CD4-positive, alpha-beta T cell (primary cell): Measurements from ENCODE around the gene ZNF738. TPM values are rescaled to one million over a fixed set of nuclear protein-coding genes. Genes with fewer than 3 reads are reported as not detected.

Experiments used
- ATAC-seq: fragments of 200-7000 bp; cut with Tn5 transposase; one replicate; pipeline ENCODE4 v1.10.0; 2022; ENCODE audit warnings: mild to moderate bottlenecking; ENCODE audit not compliant: poor library complexity
- CTCF ChIA-PET: fragments of 350-600 bp; sonication (Branson Sonifier 250); formaldehyde crosslinking; loops from one replicate; lab custom pipeline; 2021; ENCODE audit warnings: antibody characterized with exemption, inconsistent platforms; lab: Charles Lee
- POLR2A ChIA-PET: fragments of 350-600 bp; sonication (Branson Sonifier 250); formaldehyde crosslinking; loops from one replicate; lab custom pipeline; 2021; ENCODE audit warnings: antibody characterized with exemption, inconsistent platforms; lab: Charles Lee
- DNase-seq, 14 experiments: peaks; one replicate each; pipeline ENCODE4 v3.0.0-alpha.2; 2013 to 2020; ENCODE audit warnings: mixed read lengths in 2 of 14
- H3K27ac ChIP-seq, 2 donors: one replicate each; pipeline versions ENCODE4 v1.5.1 to v1.7.0; 2013; ENCODE audit warnings: low read length in 2 of 2, low read depth in 1 of 2, mild to moderate bottlenecking in 1 of 2
- H3K27me3 ChIP-seq, 2 experiments: 1 replicate in 1 of 2; 2 replicates in 1 of 2; pipeline versions ENCODE4 v1.6.1 to v1.7.0; 2013; ENCODE audit warnings: low read length in 2 of 2, control low read depth in 1 of 2, mild to moderate bottlenecking in 1 of 2, moderate library complexity in 1 of 2; ENCODE audit not compliant: insufficient read depth in 2 of 2, control insufficient read depth in 1 of 2
- H3K36me3 ChIP-seq: one replicate; pipeline ENCODE4 v1.6.1; 2013; ENCODE audit warnings: low read length, control low read depth; ENCODE audit not compliant: insufficient read depth
- H3K4me1 ChIP-seq: one replicate; pipeline ENCODE4 v1.6.1; 2013; ENCODE audit warnings: low read length, control low read depth; ENCODE audit not compliant: insufficient read depth
- H3K4me3 ChIP-seq: one replicate; pipeline ENCODE4 v1.5.1; 2013; ENCODE audit warnings: mild to moderate bottlenecking, low read length, moderate library complexity
- H3K9me3 ChIP-seq, 2 experiments: 1 replicate in 1 of 2; 2 replicates in 1 of 2; pipeline versions ENCODE4 v1.6.1 to v1.7.0; 2013; ENCODE audit warnings: low read length in 2 of 2, mild to moderate bottlenecking in 2 of 2, control low read depth in 1 of 2, moderate library complexity in 1 of 2; ENCODE audit not compliant: control insufficient read depth in 1 of 2, insufficient read depth in 1 of 2
- H3K27ac Mint-ChIP-seq: one replicate; pipeline ENCODE4 v1.8.0; 2020; ENCODE audit warnings: mixed read lengths
- H3K27me3 Mint-ChIP-seq: one replicate; pipeline ENCODE4 v1.8.0; 2021; ENCODE audit warnings: mixed read lengths
- H3K36me3 Mint-ChIP-seq: one replicate; pipeline ENCODE4 v1.8.0; 2021; ENCODE audit warnings: low read depth, mixed read lengths
- H3K4me1 Mint-ChIP-seq: one replicate; pipeline ENCODE4 v1.8.0; 2021; ENCODE audit warnings: low read depth, mixed read lengths
- H3K4me3 Mint-ChIP-seq: one replicate; pipeline ENCODE4 v1.8.0; 2020; ENCODE audit warnings: mild to moderate bottlenecking, mixed read lengths
- H3K9me3 Mint-ChIP-seq: one replicate; pipeline ENCODE4 v1.8.0; 2020; ENCODE audit warnings: mixed read lengths
- intact Hi-C, 2 experiments: fragments of 100-400 bp; cut with DNase I in 1 of 2; cut with micrococcal nuclease in 1 of 2; formaldehyde crosslinking; loops; one replicate each; pipeline versions ENCODE4 v1.15.1 to v1.9.0; 2023 to 2025; cut with DNase I, micrococcal nuclease
- total RNA-seq, 174 experiments: library from RNA in 2 of 174; stranded (reverse) in 2 of 174; gene quantifications; one replicate each; pipeline ENCODE4 v1.2.3 and lab custom pipeline; 2021 to 2026
- TF ChIP-seq, protein P1 (sequence below): fragments of 200-600 bp; IDR thresholded peaks from one replicate; pipeline ENCODE4 v1.8.0; 2022; ENCODE audit warnings: antibody characterized with exemption, mild to moderate bottlenecking

Gene ZNF738
- total RNA-seq, 2 experiments from 2014 or later: 4.7 to 5.0 TPM

- H3K36me3 Mint-ChIP-seq: peaks cover 80% of the 10 kb centered on the region
- ChIA-PET CTCF (no interaction called here), POLR2A (interaction anchor here (1.7 kb wide), 1 partner anchor 26 kb away, joined by 5 read pairs; the partner anchor contains the start of gene ZNF493)
- no peak for ATAC-seq
- TF ChIP-seq, protein P1, sequence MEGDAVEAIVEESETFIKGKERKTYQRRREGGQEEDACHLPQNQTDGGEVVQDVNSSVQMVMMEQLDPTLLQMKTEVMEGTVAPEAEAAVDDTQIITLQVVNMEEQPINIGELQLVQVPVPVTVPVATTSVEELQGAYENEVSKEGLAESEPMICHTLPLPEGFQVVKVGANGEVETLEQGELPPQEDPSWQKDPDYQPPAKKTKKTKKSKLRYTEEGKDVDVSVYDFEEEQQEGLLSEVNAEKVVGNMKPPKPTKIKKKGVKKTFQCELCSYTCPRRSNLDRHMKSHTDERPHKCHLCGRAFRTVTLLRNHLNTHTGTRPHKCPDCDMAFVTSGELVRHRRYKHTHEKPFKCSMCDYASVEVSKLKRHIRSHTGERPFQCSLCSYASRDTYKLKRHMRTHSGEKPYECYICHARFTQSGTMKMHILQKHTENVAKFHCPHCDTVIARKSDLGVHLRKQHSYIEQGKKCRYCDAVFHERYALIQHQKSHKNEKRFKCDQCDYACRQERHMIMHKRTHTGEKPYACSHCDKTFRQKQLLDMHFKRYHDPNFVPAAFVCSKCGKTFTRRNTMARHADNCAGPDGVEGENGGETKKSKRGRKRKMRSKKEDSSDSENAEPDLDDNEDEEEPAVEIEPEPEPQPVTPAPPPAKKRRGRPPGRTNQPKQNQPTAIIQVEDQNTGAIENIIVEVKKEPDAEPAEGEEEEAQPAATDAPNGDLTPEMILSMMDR: no peak
- Histone ChIP-seq H3K9me3 (peaks cover 39 to 85% of the 10 kb centered on the region in 2 experiments), H3K27me3 (no peaks in the 10 kb centered on the region), H3K36me3 (no peaks in the 10 kb centered on the region), H3K27ac (no peak overlapping the region), H3K4me3 (no peak overlapping the region), H3K4me1 (no peaks in the 10 kb centered on the region)
- no peaks in the 10 kb centered on the region for H3K27me3 Mint-ChIP-seq
- H3K27ac Mint-ChIP-seq: no peak overlapping the region
- peaks cover 12% of the 10 kb centered on the region for H3K9me3 Mint-ChIP-seq
- no peak overlapping the region for H3K4me3 Mint-ChIP-seq
- intact Hi-C loops: no loop called here
- H3K4me1 Mint-ChIP-seq: no peaks in the 10 kb centered on the region
- no peak for DNase-seq
Measured at GRCh38 chr19:21423057-21424041, 64.5 kb downstream of the ZNF738 start.

Other genes starting within 250 kb of the ZNF738 start
- gene ZNF431, start 217.0 kb upstream of the ZNF738 start, total RNA-seq: 10 to 100 TPM; 24.6 to 25.9 TPM
- gene ZNF708, start 29.6 kb upstream of the ZNF738 start, total RNA-seq: 10 to 100 TPM; 15.5 to 16.4 TPM
- 10 to 100 TPM; 39.5 to 41.2 TPM for gene ZNF493, start 38.1 kb downstream of the ZNF738 start, total RNA-seq
- 1 to 10 TPM; 8.0 to 9.2 TPM for gene ZNF429, start 146.6 kb downstream of the ZNF738 start, total RNA-seq